ENCODE data around the gene CUX1. TPM values are rescaled to one million over a fixed set of nuclear protein-coding genes. Genes with fewer than 3 reads are reported as not detected.

The CUX1 gene
- total RNA-seq, 4 donors from 2014 or later, result 56.9 to 124 (median 93.2) TPM

GRCh38 chr7:101972627-101973026, 155.2 kb downstream of the CUX1 start:
- H3K27ac ChIP-seq, result no peak overlapping the region
- H3K27me3 ChIP-seq, result no peaks in the 10 kb centered on the region
- no peak for TF ChIP-seq POLR2A (IDR thresholded peaks at IDR 0.05)
- no peak for TF ChIP-seq CTCF (IDR thresholded peaks at IDR 0.05)
- TF ChIP-seq POLR2AphosphoS5 (IDR thresholded peaks at IDR 0.05), result no peak
- no peak for TF ChIP-seq EP300 (IDR thresholded peaks at IDR 0.05; ENCODE audit: low read depth)
- no peak for DNase-seq
- H3K4me1 ChIP-seq, result peaks cover 0 to 8% (median 3%) of the 10 kb centered on the region in 4 donors
- no peak overlapping the region for H3K4me3 ChIP-seq
- in situ Hi-C loops (cut with MboI; ENCODE audit: low pct_ligation_motif_present in 1 of 4, low pct_unique_long_range_greater_than_20kb in 1 of 4, low sequenced_read_pairs in 3 of 4), result no loop called here
- H3K9me3 ChIP-seq, result no peaks in the 10 kb centered on the region
- WGBS, 2 donors (ENCODE audit: low coverage in 1 of 2), result 92 to 93% methylated on average over 7 to 14 of the region's 14 CpGs
- no peaks in the 10 kb centered on the region for H3K36me3 ChIP-seq
- intact Hi-C loops (cut with DNase I; ENCODE audit: low total_unique reads), result no loop called here

- in situ Hi-C loops (cut with MboI; ENCODE audit: low pct_ligation_motif_present in 1 of 4, low pct_unique_long_range_greater_than_20kb in 1 of 4, low sequenced_read_pairs in 3 of 4), result no loop called here
- H3K4me1 ChIP-seq, result peaks cover 0 to 8% (median 3%) of the 10 kb centered on the region in 4 donors
Measured at GRCh38 chr7:101973130-101973529, 155.7 kb downstream of the CUX1 start.

GRCh38 chr7:101974393-101974792, 157.0 kb downstream of the CUX1 start:
- intact Hi-C loops (cut with DNase I; ENCODE audit: low total_unique reads), result no loop called here
- WGBS, 2 donors (ENCODE audit: low coverage in 1 of 2), result 90 to 95% methylated on average over 6 of the region's 6 CpGs

More at GRCh38 chr7:101973130-101973529, 155.7 kb downstream of the CUX1 start:
- H3K36me3 ChIP-seq, result no peaks in the 10 kb centered on the region
- TF ChIP-seq POLR2AphosphoS5 (IDR thresholded peaks at IDR 0.05), result no peak
- no peak for TF ChIP-seq CTCF (IDR thresholded peaks at IDR 0.05)
- TF ChIP-seq POLR2A (IDR thresholded peaks at IDR 0.05), result no peak
- TF ChIP-seq EP300 (IDR thresholded peaks at IDR 0.05; ENCODE audit: low read depth), result no peak
- no peak overlapping the region for H3K4me3 ChIP-seq
- no peaks in the 10 kb centered on the region for H3K9me3 ChIP-seq
- 93 to 100% methylated on average over 6 to 8 of the region's 8 CpGs for WGBS, 2 donors (ENCODE audit: low coverage in 1 of 2)
- DNase-seq, result no peak
- H3K27me3 ChIP-seq, result no peaks in the 10 kb centered on the region
- no peak overlapping the region for H3K27ac ChIP-seq
- intact Hi-C loops (cut with DNase I; ENCODE audit: low total_unique reads), result no loop called here

GRCh38 chr7:101975046-101975445, 157.6 kb downstream of the CUX1 start:
- no peaks in the 10 kb centered on the region for H3K27me3 ChIP-seq

More at GRCh38 chr7:101974393-101974792, 157.0 kb downstream of the CUX1 start:
- H3K9me3 ChIP-seq, result no peaks in the 10 kb centered on the region
- H3K27me3 ChIP-seq, result no peaks in the 10 kb centered on the region
- no peak overlapping the region for H3K27ac ChIP-seq
- no peaks in the 10 kb centered on the region for H3K36me3 ChIP-seq
- TF ChIP-seq EP300 (IDR thresholded peaks at IDR 0.05; ENCODE audit: low read depth) (no peak), POLR2A (IDR thresholded peaks at IDR 0.05) (no peak), CTCF (IDR thresholded peaks at IDR 0.05) (no peak), POLR2AphosphoS5 (IDR thresholded peaks at IDR 0.05) (no peak)
- H3K4me3 ChIP-seq, result no peak overlapping the region
- H3K4me1 ChIP-seq, result peaks cover 0 to 8% (median 3%) of the 10 kb centered on the region in 4 donors
- DNase-seq, result no peak
- in situ Hi-C loops (cut with MboI; ENCODE audit: low pct_ligation_motif_present in 1 of 4, low pct_unique_long_range_greater_than_20kb in 1 of 4, low sequenced_read_pairs in 3 of 4), result no loop called here

More at GRCh38 chr7:101975046-101975445, 157.6 kb downstream of the CUX1 start:
- 96 to 97% methylated on average over 6 to 7 of the region's 7 CpGs for WGBS, 2 donors (ENCODE audit: low coverage in 1 of 2)
- intact Hi-C loops (cut with DNase I; ENCODE audit: low total_unique reads), result no loop called here
- Histone ChIP-seq H3K36me3 (no peaks in the 10 kb centered on the region), H3K4me1 (peaks cover 0 to 8% (median 3%) of the 10 kb centered on the region in 4 donors), H3K4me3 (no peak overlapping the region), H3K9me3 (no peaks in the 10 kb centered on the region), H3K27ac (no peak overlapping the region)
- no peak for DNase-seq
- in situ Hi-C loops (cut with MboI; ENCODE audit: low pct_ligation_motif_present in 1 of 4, low pct_unique_long_range_greater_than_20kb in 1 of 4, low sequenced_read_pairs in 3 of 4), result no loop called here
- TF ChIP-seq EP300 (IDR thresholded peaks at IDR 0.05; ENCODE audit: low read depth) (no peak), POLR2A (IDR thresholded peaks at IDR 0.05) (no peak), POLR2AphosphoS5 (IDR thresholded peaks at IDR 0.05) (no peak), CTCF (IDR thresholded peaks at IDR 0.05) (no peak)
